HG03045 (cell line): ENCODE data around the gene ISCA2.
"Not testable (repeated sequence)": the region's sequence is repeated elsewhere in the genome, so short reads cannot be mapped to it uniquely, and the experiment has no call there.

ENCODE experiments used
- ATAC-seq: cut with Tn5 transposase; IDR thresholded peaks from one replicate; pipeline ENCODE4 v1.9.1; 2021; ENCODE audit warnings: mild to moderate bottlenecking, moderate library complexity; ENCODE audit not compliant: unreplicated experiment

ISCA2 gene

DNA sequence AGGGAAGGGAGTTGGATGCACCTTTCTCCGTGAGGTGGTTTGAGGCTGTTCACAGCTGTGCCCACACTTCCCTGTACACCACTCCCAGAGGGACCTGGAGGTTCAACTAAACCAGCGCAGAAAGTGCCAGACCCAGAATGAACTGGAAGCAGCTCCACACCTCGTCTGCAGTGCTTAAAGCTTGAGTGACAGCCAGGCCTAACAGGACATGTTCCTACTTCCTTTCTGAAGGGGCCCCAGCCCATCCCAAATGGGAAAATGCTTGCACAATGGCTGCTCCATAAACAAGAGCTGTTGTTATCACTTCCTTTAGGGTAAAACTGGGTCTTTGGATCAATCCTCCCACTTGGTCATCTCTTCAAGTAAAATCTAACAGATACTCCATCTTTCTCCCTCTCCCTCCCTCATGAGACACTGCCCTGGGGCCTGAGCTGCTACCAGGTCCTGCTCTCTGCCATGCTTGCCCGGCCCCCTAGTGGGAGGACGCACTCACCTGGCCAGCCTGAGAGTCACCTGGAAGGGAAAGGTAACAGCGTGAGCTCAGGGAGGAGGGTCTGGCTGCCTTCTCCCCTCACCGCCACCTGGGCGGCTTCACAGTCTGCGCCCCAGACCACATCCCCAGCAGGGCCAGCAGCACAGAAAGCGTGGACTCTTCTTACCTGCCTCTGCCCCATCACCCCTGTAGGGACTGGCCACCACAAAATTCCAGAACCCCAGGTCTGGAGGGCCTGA is 33.5 kb downstream of the ISCA2 start:
- ATAC-seq: no peak

DNA sequence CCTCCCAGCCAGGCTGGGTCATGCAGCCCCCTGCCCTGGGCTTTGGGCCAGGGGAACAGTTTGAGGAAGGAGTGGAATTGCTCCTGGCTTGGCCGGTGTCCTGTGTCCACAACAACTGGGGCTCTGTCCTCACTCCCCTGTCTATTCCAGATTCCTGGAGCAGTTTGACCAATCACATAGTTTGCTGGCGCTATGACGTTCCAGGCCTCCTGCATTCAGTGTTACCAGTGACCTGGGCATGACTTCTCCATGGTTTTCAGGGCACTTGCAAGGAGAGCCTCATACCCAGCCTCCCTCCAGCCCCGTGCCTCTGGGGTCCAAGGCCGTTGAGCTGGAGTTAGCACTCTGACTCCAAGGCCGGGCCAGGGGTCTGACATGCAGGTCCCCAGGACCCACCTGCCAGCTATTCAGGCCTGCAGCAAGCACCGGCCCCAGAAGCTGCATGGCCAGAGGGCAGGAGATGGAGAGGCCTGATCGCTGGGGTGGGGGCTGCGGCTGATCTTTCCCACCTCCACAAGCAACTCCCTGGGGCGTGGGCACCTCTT is 34.2 kb downstream of the ISCA2 start:
- ATAC-seq: no peak

DNA sequence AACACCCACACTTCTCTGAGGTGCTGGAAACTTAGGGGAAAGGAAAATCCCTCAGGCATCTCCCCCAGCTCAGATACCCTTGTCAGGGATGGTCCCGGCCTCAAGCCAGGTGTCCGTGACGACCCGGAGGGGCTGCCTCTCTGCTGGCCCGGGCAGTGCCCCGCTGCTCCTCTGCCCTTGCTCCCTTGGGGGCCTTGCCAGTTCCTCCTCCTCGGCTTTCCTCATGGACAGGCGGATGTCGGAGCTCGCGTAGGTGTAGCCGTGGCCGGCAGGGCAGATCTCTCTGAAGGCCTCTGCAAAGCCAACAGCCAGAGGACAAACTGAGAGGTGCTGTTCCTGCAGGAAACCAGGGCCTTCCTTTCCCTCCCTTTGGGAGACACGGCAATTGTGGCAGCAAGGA is 34.8 kb downstream of the ISCA2 start:
- ATAC-seq: no peak

DNA sequence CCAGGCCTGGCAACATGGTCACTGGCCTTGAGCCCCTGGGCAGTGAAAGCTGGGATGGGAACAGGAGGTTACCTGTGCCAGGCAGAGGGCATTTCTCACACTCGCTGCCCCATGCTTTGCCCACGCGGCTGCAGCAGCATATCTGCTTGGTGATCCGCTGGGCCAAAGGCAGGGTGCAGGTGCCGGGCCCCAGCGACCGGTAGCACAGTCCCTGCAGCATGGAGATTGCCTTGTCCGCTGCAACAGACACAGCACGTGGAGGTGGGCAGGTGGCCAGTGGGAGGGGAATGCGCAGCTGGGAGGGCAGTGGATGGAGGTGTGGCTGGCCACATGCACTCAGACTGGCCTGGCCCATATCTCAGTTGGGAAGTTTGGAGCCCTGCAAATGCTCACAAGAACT is 35.3 kb downstream of the ISCA2 start:
- ATAC-seq: no peak

DNA sequence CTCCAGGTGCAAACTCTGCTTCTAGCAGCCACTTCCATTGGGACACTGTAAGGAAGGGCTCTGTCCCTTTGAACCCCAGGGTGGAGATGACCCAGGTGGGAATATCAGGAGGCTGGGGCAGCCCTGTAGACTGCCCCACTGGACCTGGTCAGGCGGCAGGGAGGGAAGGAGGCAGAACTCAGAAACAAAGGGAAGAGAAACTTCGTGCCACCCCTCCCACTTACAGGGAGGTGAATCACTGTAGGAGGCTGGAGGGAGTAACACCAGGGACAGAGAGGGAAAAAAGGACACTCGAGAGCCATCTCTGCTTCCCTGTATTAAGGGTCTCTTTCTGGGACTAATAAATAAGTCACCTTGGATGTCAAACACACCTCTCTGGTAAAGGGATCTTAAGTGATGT is 37.4 kb downstream of the ISCA2 start:
- no peak for ATAC-seq

DNA sequence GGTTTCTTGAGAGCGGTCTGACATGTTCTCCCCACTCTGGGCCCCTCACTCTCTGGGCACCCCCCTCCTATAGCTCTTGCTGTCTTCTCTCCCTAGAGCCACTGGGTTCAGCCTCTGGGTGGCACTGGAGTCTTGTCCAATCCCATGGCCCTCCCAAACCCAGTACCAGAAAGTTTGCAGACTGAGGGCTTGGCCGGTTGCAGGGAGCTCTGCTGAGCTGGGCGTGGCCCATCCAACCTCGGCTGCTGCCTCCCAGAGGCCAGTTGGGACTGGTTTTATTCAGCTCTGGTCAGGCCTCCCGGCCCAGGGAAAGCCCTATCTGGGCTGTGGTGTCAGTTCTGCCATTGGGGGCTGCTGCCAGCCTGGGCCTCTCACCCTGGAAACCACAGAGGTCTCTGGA is 37.9 kb downstream of the ISCA2 start:
- no peak for ATAC-seq

DNA sequence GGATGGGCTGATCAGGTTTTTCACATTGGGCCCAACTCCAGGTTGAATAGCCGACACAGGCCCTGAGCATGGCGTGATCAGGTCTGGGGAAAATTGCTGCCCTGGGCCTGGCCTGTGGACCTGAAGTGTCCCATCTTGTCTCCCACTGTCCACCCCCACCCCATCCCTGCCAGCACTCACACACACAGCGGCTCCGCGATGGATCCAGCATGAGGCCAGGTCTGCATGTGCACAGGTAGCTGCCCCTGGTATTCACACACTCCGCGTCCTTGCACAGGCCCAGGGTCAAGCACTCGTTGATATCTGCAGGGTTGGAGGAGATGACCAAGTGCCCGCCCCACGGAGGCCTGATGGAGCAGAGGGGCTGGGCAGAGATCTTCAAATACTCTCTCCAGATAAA is 38.7 kb downstream of the ISCA2 start:
- no peak for ATAC-seq

DNA sequence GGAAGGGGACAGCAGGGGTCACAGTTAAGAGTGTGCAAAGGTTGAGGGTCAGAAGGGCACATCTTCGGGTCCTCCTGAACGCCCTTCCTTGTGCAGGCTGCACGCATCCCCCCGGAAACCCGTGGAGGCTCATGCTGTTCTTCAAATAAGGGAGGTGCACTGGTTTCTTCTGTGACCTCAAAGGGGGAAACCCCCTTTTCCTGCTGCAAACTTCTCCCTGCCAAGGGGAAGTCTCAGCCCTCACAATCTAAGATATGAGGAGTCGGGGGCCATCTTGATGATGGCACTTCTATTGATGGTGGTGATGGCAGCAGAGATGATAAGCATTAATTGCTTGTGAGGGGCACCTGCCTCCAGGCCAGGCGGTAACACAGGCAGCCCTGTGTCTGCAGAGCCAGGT is 40.0 kb downstream of the ISCA2 start:
- ATAC-seq: no peak

DNA sequence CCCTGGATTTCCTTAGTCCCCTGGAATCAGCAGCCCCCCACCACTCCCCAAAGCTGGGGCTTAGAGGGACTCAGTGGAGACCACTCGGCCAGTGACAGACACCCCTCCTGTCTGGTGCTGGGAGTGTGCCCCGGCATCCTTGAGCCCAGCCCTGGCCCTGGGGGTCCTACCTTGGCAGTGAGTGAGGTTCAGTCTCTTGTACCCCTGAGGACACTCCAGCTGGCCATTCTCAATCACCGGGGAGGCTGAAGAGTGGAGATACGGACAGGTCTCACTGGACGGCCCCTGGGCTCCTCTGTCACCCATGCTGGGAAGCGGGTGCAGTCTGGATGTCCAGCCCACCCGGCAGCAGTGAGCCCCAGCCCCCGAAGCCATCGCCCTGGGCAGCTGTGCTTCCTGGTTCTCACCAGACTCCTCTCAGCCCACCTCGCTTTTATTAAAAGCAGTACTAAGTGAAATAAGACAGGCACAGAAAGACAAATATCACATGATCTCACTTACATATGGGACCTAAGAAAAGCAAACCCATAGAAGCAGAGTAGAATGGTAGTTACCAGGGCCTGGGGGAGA is 42.3 kb downstream of the ISCA2 start:
- no peak for ATAC-seq

DNA sequence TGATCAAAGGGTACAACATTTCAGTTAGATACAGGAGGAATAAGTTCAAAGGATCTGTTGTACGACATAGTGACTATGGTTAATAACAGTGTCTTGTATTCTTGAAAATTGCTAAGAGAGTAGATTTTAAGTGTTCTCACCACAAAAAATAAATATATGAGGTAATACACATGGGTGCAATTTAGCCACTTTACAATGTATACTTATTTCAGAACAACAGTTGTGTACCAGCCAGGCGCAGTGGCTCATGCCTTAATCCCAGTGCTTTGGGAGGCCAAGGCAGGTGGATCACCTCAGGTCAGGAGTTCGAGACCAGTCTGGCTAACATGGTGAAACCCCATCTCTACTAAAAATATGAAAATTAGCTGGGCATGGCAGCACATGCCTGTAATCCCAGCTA is 42.8 kb downstream of the ISCA2 start:
- ATAC-seq: not testable (repeated sequence)

DNA sequence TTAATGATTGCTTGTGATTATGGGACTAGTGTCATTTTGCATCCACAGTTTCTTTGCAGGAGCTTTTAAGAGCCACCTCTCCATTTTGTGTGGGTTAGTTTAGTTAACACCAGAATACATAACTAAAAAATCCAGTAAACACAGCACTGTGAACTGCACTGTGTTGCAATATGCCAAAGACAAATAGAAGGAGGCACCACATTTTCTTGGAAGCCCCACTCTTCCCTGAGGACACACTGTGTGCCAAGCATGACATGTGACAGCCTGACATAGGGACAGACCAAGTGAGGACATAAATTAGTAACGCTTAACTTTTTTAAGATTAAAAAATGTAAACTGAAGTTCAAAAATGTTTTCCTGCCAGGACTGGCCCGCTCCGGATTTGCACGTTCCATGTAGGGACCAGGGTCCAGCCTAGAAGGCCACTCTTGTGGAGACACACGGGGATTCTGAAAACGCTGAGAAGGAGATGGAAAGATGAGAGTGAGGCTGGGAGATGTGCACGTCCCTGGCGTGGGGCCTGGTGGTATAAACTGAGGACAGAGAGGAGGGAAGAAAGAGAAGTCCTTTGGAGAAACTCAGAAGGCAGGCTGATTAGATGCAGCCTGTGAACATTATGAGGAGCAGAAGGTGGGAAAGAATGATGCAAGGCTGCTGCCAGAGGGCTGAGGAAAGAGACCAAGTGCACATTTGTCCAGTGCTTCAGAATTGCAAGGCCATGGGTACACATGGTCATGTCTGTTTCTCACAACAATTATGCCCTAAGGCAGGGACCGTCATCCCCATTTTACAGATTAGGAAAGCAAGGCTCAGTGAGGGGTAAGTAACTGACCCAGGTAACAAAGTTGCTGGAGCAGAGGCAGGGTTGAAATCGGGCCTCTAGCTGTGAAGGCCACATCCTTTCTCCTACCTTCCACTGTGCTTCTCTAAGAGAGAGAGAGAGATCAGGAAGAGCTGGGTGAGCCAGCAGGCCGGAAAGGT is 45.1 kb downstream of the ISCA2 start:
- no peak for ATAC-seq

DNA sequence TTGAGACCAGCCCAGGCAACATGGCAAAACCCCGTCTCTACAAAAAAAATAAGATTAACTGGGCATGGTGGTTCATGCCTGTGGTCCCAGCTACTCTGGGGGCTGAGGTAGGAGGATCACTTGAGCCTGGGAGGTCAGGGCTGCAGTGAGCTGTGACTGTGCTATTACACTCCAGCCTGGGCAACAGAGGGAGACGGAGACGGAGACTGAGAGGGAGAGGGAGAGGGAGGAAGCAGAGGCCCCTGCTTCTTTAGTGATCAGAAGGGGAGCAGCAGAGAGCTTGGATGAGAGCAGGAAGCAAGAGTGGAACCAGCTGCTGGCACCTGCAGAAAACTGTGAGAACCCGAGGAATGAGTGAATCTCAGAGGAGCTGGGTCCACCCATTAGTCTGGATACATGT is 45.9 kb downstream of the ISCA2 start:
- no peak for ATAC-seq

DNA sequence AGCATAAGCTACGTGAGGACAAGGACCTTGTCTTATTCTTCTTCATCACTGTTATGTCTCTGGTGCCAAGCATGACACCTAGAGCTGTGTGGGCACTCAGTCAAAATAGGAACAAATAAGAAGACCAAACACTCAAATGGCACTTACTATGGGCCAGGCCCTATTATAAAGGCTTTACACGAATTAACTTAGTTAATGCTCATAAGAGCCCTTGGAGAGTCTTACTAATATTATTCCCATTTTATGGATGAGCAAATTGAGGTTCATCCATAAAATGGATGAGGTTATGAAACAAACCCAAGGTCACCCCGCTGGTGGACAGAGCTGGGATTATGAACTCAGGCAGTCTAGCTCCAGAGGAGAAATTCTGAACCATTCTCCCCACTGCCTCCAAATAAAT is 47.7 kb downstream of the ISCA2 start:
- no peak for ATAC-seq

DNA sequence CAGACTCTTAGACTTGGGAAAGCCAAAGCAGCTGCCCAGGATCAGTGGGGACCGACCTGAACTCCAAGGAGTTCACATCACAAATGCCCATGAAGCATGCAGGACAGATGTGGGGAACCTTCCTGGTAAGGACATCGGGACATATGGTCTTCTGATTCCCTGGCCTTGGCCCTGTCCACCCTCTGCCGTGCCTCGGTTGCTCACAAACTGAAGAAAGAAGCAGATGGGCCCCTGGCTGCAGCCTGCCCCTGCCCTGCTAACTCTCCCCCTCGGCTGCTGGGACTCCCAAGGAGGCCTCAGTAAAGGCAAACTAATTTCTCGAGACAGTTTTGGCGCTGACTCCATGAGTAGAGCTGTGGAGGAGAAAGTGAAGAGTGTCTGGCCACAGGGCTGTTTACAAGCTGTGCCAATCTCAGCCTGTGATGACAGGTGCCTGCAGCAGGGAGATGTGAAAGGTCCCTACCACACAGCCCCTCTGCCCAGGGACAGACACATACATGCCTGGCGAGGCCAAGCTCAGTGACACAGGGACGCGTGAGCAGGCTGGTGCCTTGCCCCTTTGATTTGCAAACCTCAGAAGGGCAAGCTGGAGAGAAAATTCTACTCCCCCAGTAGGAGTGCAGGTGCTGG is 48.6 kb downstream of the ISCA2 start:
- ATAC-seq: no peak

DNA sequence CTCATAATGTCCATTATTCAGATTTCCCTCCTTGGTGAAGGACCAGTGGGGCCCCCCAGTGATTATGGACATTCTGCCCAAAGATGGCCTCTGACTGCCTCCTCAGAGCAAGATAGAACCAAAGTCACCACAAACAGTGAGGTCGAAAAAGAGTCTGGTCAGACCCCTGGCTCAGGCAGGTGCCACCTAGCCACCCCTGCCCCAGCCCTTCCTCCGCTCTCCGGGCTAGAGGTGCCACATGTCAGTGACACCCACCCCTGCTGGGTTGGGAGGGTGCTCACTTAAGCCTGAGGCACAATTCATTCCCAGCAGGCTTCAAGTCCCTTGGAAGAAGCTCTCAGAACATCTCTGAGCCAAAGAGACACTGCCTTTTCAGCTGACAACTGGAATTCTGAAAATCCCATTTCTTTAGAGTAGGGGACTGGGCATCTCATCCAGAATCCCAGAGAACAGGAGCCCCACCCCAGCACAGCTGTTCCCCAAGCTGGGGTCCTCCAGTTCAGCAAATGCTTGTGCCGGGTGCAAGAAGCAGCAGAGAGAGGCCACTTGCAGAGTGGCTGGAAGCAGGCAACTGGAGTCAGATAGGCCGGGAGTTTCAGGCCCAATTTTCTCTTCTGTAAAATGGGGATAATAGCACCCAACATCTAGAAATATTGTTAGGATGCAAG is 50.3 kb downstream of the ISCA2 start:
- ATAC-seq: no peak

DNA sequence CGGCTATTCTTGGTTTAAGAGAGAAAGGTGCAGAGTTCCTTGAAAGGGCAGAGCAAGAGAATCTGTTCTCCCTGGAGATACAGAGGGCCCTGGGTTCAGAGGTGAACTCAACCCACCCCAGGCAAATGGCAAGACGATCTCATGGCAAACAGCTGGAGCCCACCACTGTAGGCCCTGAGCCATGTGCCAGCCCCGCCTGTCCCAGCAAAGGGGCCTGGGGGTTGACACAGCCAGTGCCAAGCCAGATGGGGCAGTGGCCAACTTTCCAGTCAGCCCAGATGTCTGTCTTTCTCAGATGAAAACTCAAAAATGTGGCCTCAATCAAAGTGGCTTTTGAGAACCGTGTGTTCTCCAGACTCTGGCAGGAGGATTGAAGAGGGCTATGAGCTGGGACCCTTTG is 51.8 kb downstream of the ISCA2 start:
- no peak for ATAC-seq

DNA sequence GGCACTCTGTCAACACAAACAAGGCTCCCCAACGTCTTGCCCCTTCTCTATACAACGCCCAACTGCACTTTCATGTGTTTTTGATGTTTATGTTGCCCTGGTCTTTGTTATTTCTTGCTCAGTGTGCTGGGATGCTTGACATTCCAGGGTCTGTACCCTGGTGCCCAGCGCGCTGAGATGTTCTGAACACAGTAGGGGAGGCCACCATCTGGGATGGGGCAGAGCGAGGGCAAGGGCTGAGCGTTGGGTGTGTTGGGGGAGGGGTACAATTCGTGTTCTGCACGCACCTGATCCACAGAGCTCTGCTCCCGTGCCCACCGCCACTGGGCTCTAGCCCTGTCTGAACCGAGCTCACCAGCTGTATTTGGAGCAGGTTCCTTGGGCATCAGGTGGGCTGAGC is 52.9 kb downstream of the ISCA2 start:
- ATAC-seq: no peak
